ACC112 (cell line): ENCODE data around the gene RABAC1.
"Not testable (repeated sequence)": the region's sequence is repeated elsewhere in the genome, so short reads cannot be mapped to it uniquely, and the experiment has no call there.

Experiments
- H2AFZ ChIP-seq: fragments of 200-600 bp; sonication (generic); one replicate; pipeline ENCODE4 v1.6.0; 2017; ENCODE audit warnings: antibody characterized with exemption, low read length; ENCODE audit not compliant: unreplicated experiment
- H3K27ac ChIP-seq: fragments of 200-600 bp; sonication (generic); 2 replicates; pipeline ENCODE4 v1.5.1; 2014; ENCODE audit warnings: low read depth, mild to moderate bottlenecking, antibody characterized with exemption, low read length, moderate library complexity
- H3K27me3 ChIP-seq: fragments of 200-600 bp; sonication (generic); 2 replicates; pipeline ENCODE4 v1.6.1; 2014; ENCODE audit warnings: mild to moderate bottlenecking, antibody characterized with exemption, low read length, moderate library complexity, mixed read lengths; ENCODE audit not compliant: insufficient read depth
- H3K36me3 ChIP-seq: fragments of 200-600 bp; sonication (generic); 2 replicates; pipeline ENCODE4 v1.6.1; 2016; ENCODE audit warnings: mild to moderate bottlenecking, antibody characterized with exemption, low read length, moderate library complexity, mixed read lengths; ENCODE audit not compliant: insufficient read depth
- H3K4me1 ChIP-seq: fragments of 200-600 bp; sonication (generic); one replicate; pipeline ENCODE4 v1.6.1; 2016; ENCODE audit warnings: low read length, mixed read lengths; ENCODE audit not compliant: insufficient read depth, unreplicated experiment, control insufficient read depth
- H3K4me3 ChIP-seq: fragments of 200-600 bp; sonication (generic); 2 replicates; pipeline ENCODE4 v1.5.1; 2014; ENCODE audit warnings: mild to moderate bottlenecking, low read depth, low read length
- H3K79me2 ChIP-seq: fragments of 200-600 bp; sonication (generic); one replicate; pipeline ENCODE4 v1.6.0; 2016; ENCODE audit warnings: low read length; ENCODE audit not compliant: control insufficient read depth, unreplicated experiment, insufficient read depth

Gene RABAC1

DNA sequence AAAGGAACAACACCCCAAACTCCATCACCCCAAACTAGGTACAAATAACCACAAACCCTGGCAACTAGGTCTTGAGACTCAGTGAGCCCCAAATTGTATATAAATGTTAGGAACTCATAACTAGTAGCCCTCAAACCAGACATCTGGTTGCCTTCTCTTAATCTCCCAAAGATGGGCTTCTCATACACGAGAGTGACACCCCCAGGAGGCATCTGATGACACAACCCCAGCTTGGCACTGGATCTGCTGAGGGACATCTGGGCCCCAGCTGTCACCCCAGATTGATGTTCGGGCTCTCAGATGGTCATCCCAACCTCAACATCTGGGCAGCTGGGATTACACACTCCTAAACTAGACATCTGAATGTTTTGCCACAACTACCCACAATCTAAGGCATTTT, 14.8 kb downstream of the RABAC1 start:
- Histone ChIP-seq H3K36me3 (no peaks in the 10 kb centered on the region), H2AFZ (no peak overlapping the region), H3K27ac (no peak overlapping the region), H3K4me3 (no peak overlapping the region), H3K4me1 (no peaks in the 10 kb centered on the region), H3K27me3 (no peaks in the 10 kb centered on the region), H3K79me2 (no peaks in the 10 kb centered on the region)

DNA sequence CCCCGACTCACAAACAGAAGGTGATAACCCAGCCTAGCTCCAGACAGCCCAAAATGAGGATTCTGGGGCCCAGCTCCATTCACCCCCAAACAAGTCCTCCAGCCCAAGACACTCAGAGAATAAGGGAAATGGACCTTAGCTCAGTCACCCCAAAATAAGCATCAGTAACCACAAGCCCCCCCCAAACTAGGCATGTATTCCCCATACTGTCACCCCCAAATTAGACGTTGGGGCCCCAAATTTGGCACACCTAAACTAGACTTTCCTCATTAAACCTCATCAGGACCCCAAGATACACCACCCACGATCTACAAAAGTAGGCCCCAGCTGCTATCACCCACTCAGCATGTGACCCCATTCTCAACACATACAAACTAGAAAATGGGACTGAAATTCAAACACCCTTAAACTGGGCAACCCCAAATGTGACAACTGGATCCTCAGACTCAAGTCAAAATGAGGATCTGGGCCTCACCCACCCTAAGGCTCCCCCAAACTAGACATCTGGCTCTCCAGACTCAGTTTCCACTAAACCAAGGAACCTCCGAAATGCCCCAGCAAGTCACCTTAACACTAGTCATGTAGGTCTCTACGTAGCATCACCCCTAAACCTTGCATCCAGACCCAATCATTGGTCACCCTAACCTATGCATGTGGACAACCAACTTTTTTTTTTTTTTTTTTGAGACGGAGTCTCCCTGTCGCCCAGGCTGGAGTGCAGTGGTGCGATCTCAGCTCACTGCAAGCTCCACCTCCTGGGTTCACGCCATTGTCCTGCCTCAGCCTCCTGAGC, 17.5 kb downstream of the RABAC1 start:
- Histone ChIP-seq H3K4me3 (no peak overlapping the region), H3K27me3 (no peaks in the 10 kb centered on the region)

DNA sequence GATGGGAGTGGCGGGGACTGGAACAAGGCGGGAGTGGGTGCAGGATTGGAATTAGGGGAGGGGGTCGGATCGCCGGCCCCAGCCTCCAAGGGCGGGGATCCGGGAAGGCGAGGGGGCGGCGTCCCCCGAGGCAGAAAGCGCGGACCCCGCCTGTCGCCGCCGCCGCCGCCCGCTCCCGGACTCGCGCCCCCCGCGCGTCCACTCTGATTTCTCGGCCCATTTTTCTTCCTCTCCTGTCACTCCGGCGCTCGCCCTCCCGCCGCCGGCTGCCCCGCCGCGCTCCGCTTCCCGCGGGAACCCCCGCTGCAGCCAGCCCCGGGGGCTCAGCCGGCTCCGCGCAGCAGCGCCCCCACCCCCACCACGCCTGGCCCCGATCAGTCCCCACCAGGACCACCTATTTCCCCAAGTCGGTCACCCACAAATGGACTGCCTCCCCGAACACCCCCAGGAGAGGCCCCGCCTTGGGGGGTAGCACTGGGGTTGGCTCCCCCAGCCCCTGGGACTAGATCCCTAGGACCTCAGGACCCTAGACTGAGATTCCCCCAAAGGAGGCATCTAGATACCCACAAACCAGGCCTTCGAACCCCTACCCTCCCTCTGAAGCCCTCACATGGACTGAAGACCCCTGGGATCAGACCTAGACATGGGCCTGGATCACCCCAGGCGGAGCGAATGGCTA, 18.3 kb downstream of the RABAC1 start:
- Histone ChIP-seq H3K4me3 (peak overlapping the region; percentile 81), H3K27me3 (no peaks in the 10 kb centered on the region), H2AFZ (peak overlapping the region; percentile 38), H3K4me1 (peaks cover 13% of the 10 kb centered on the region), H3K79me2 (no peaks in the 10 kb centered on the region), H3K27ac (no peak overlapping the region), H3K36me3 (no peaks in the 10 kb centered on the region)

More for the DNA sequence above, 17.5 kb downstream of the RABAC1 start:
- no peaks in the 10 kb centered on the region for H3K36me3 ChIP-seq
- peaks cover 6% of the 10 kb centered on the region for H3K4me1 ChIP-seq
- H2AFZ ChIP-seq: no peak overlapping the region
- no peaks in the 10 kb centered on the region for H3K79me2 ChIP-seq
- no peak overlapping the region for H3K27ac ChIP-seq

DNA sequence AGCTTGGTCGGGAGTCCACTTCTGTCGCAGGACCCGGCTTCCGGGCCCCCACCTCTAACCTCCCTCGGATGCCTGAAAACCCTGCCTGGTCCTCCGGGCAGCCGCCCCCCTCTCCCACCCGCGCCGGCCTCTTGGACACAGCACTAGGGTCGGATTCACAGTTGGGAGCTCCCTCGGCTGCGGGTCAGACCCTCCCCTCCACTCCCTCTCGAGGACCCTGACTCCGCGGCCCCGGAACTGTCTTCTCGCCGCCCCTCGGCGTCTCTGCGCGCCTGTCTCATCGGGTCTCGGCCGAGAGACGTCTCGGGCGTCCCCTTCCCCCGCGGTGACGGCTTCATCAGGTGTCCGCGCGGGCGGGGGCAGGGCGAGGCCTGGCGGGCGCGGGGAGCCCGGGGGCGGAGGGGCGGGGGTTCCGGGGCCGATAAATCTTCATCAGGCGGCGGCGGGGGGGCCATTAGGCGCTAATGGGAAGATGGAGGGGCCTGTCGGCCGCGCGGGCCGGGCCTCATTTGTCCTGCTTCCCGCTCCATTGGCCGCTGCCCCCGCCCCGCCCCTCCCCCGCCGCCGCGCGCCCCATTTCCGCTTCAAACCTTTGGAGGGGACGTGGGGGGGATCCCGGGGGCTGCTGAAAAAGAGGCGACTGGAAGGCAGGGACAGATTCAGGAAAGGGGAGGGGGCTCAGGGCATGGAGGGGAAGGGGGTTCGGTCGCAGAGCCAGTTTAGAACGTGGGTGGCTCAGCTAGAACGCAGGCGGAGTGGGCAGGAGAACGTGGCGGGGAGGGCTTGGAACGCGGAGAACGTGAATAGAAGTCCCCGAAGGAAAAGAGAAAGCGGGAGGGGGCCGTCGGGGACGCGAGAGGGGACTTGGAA, 19.0 kb downstream of the RABAC1 start:
- Histone ChIP-seq H3K4me3 (peak overlapping the region; percentile 81), H3K36me3 (no peaks in the 10 kb centered on the region), H3K27ac (no peak overlapping the region), H3K27me3 (no peaks in the 10 kb centered on the region), H3K79me2 (no peaks in the 10 kb centered on the region), H3K4me1 (peaks cover 15% of the 10 kb centered on the region), H2AFZ (peak overlapping the region; percentile 38)

DNA sequence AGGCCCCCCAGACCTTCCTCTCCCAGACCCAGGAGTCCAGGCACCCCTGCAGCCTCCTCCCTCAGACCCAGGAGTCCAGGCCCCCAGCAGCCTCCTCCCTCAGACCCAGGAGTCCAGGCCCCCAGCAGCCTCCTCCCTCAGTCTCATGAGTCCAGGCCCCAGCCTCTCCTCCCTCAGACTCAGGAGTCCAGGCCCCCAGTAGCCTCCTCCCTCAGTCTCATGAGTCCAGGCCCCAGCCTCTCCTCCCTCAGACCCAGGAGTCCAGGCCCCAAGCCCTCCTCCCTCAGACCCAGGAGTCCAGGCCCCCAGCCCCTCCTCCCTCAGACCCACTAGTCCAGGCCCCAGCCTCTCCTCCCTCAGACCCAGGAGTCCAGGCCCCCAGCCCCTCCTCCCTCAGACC, 19.9 kb downstream of the RABAC1 start:
- H3K79me2 ChIP-seq, H3K36me3 ChIP-seq, H3K27me3 ChIP-seq, H3K4me3 ChIP-seq, H3K27ac ChIP-seq, H2AFZ ChIP-seq: not testable (repeated sequence)
- peaks cover 15% of the 10 kb centered on the region for H3K4me1 ChIP-seq

DNA sequence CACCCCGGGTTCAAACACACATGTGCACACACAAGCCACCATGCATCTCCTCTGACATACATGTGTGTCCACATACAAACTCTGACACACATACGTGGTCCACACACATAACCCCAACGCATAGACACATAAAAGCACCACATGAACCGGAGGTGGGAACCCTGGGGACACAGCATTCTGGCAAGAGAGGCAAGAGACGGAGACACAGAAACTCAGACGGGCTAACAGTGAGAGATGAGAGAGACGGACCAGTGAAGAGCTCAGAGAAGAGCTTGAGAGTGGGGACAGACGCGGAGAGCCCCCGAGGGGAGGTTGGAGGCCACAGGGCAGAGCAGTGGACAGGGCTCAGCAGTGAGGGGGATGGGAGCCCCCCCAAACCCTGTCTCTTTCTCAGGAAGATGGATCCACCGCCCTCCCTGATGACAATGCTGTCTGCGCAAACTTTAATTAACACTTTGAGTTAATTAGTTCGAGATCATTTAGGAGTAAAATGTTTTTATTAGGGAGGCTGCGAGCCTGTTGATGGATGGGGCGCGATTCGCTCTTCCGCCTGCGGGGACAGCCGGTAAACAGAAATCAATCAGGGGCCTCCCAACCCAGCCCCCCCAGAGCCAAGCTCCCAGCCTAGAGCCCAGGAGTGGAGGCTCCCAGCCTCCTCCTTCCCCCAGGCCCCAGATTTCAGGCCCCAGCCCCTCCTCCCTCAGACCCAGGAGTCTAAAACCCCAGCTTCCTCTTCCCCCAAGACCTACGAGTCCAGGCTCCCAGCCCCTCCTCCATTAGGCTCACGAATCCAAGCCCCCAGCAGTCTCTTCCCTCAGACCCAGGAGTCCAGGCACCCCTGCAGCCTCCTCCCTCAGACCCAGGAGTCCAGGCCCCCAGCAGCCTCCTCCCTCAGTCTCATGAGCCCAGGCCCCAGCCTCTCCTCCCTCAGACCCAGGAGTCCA, 21.3 kb downstream of the RABAC1 start:
- H3K79me2 ChIP-seq: no peaks in the 10 kb centered on the region
- H3K4me1 ChIP-seq: peaks cover 15% of the 10 kb centered on the region
- H3K27me3 ChIP-seq: peaks cover 8% of the 10 kb centered on the region; the same call in 1 of the 2 replicates
- H3K27ac ChIP-seq: no peak overlapping the region
- no peaks in the 10 kb centered on the region for H3K36me3 ChIP-seq
- H3K4me3 ChIP-seq: no peak overlapping the region
- no peak overlapping the region for H2AFZ ChIP-seq

DNA sequence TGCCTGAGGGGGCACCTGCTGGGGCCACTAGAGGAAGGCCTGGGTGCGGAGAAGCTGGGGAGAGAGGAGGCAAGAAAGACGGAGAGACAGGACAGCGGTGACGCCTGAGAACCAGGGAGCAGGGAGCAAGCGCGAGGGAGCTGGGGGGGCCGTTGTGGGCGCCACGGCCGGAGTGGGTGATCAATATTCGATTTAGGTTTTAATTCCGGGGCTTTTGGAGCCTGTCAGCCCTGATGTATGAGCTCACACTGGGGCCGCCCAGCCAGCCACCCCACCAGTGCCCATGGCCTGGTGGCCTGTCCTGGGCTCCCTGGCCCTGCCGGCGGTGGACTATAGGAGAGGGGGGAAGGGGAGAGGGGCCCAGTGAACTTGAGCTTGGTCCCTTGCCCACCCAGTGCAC, 22.2 kb downstream of the RABAC1 start:
- no peak overlapping the region for H2AFZ ChIP-seq
- no peaks in the 10 kb centered on the region for H3K79me2 ChIP-seq
- peaks cover 15% of the 10 kb centered on the region for H3K4me1 ChIP-seq
- H3K27me3 ChIP-seq: peaks cover 16% of the 10 kb centered on the region
- H3K27ac ChIP-seq: no peak overlapping the region
- no peaks in the 10 kb centered on the region for H3K36me3 ChIP-seq
- H3K4me3 ChIP-seq: no peak overlapping the region

DNA sequence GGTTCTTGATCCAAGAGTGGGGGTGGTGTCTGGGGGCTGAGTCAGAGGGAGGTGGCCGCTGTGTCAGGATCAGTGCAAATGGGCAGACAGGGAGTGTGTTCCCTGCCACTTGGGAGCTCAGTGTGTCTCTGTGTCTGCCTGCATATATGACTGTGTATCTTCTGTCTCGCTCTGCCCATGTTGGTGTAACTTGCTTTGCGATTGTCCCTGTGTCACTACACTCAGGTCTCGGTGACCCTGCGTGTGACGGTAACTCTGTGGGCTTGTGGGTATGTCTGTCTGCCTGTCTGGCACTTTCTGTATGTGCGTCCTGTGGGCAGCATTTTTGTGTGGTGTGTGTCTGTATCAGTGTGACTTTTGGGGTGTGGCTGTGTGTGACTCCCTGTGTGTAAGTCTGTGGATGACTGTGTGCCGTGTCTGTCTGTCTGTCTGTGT, 22.7 kb downstream of the RABAC1 start:
- Histone ChIP-seq H3K4me1 (peaks cover 15% of the 10 kb centered on the region), H3K27me3 (peaks cover 22% of the 10 kb centered on the region)

DNA sequence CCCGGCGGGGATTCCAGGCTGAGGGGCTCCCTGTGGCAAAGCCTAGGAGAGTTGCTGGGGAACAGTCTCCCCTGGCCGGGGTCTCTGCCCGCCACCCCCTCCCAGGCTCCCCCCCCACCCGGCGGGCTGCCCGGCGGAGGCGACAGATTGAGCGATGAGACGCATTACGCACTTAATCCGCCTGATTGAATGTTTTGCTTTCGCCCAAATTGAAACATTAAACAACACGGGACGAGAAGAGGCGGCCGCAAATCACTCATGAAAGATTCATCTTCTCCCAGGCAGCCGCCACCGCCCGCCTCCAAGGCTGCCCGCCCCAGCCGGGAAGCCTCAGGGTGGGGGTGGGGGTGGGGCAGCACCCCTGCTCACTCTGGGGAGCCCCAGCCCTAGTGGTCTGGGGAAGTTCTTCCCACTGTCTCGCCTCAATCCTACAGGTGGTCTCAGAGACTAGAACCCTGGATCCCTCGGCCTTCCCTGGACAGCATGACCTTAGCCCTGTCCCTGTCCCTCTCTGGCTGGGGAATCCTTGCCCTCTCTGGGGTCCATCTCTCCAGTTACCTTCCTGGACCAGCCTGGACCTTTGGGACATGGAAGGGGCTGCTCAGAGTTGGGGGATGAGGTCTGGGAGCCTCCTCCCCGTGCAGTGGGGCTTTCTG, 23.2 kb downstream of the RABAC1 start:
- Histone ChIP-seq H3K79me2 (no peaks in the 10 kb centered on the region), H3K4me3 (peak overlapping the region; percentile 49), H3K27me3 (peaks cover 27% of the 10 kb centered on the region), H3K27ac (no peak overlapping the region), H3K4me1 (peaks cover 15% of the 10 kb centered on the region), H3K36me3 (no peaks in the 10 kb centered on the region), H2AFZ (no peak overlapping the region)

More for the DNA sequence above, 22.7 kb downstream of the RABAC1 start:
- no peak overlapping the region for H2AFZ ChIP-seq
- H3K79me2 ChIP-seq: no peaks in the 10 kb centered on the region
- no peak overlapping the region for H3K27ac ChIP-seq
- peak overlapping the region; percentile 49 for H3K4me3 ChIP-seq
- H3K36me3 ChIP-seq: no peaks in the 10 kb centered on the region
